Activated CD4-positive, CD25-positive, alpha-beta regulatory T cell (primary cell): ENCODE data around the gene CAPZB.

Experiments
- DNase-seq, 4 experiments: peaks; one replicate each; lab custom pipeline; 2025; lab: John Stamatoyannopoulos, UW

CAPZB gene

DNA sequence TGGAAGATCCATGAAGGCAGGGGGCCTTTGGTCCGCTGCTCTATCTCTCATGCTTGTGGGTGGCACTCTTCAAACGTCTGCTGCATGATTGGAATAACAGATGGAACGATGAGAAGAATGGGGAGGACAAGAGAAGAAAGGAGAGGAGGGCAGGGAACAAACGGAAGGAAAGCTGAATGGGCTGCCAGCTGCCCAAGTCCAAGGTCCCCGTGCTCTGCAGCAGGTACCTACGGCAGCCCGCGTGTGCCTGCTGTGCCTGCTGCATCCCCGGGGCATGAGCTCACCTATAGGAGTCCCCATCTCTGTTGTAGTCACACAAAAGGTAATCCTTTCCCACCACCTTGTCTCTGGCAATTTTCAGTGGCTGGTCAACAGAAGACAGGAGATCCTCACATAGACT, 100.1 kb downstream of the CAPZB start:
- no peak for DNase-seq

DNA sequence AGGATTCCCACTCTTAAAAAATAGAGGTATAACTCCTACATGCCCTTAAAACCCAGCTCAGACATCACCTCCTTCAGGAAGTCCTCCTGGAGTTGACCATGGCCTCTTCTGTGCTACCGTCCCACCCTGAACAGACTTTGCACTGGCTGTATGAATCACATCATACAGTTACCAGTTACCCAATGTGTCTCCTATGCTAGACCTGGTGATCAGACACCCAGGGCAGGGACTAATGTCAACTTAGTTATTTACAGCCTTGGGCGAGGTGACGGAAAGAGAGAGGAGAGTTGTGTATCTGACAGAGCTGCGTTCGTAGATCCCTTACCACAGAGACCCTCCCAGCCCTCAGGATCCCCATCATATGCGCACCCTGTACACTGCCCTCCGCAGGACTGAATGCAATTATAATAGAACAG, 100.6 kb downstream of the CAPZB start:
- DNase-seq = no peak

DNA sequence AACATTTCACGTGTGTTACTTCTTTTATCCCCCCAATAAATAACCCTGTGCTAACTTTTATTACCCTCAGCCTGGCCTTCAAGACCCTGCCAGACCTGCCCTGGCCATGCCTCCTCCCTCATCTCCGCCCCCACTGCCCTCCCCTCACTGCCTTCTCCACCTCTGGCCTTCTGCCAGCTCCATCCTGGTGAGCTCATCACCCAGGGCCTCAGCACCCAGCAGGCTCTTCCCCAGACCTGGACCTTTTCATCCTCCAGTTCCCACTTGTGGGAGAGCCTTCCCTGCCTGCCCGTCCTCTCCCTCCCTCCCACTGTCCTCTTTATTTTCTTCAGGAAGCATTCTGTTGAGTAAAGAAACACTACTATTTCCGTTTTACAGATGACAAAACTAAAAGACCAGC, 101.2 kb downstream of the CAPZB start:
- DNase-seq = no peak

DNA sequence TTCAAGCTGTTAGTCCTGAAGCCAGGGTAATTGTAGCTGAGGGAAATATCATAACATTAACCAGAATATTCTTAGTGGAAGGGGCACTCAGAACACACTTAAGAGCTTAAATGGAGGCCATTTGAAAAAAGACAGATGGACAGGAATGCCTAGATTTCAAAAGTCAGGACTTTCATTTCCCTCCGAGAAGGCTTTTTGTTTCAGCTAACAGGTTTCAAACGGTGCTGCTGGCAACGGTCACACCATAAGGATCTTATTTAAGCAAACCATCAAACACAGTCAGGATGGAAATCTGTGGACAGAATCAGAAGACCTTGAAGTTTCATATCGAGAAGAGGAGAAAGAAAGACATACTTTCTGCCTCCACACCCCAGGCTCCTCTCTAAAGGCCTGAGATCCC, 103.1 kb downstream of the CAPZB start:
- no peak for DNase-seq

DNA sequence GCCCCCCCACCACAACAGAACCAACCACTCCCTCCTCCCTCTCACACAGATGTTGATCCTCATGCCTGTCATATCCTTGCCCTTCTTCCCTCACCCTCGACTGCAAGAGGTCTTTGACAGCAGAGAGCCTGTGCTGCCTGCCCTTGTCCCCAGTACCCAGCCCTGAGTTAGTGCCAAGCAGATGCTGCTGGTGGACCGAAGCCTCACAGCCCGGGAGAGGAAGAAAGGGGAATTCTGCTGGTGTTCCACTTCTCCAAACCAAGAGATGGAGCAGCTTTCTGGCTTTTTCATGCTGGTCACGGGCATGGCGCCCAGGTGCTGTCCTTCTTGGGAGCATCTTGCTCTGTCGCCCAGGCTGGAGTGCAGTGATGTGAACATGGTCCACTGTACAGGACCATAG, 104.1 kb downstream of the CAPZB start:
- no peak for DNase-seq

DNA sequence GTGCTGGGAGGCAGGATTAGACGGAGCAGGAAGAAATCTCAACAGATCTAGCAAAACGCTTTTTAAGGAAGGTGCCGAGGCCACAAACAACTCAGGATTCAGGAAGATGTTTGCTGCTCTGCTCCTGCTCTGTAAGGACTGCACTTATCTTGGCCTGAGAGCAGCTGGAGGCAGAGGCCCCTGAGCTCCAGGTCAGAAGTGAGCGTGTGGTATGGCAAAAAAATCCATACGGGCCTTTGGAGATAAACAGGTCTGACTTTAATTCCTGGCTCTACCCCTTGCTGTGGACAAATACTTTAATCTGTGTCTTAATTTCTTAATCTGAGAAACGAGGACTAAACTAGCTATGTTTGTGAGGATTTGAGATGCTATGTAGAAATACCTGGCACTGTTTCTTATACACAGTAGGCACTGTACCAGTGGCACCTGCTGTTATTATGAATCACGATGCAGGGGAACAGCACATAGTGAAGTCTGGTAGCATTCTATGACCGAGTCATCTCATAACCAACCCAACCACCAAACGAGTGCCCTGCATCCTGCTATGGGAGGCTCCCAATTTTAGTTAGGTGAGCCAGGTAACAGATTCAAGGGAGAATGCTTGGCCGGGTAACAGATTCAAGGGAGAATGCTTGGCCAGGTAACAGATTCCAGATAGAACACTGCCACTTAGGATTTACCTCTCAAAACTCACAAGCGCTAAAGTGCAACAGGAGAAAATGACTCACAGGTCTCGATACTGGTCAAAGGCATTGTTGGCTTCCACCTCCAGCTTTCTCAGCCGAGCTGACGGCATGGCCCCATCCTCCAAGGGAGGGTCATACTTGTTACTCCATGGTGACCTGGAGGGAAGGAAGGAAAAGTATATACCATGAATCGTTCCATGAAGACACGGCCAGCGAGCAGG, 107.3 kb downstream of the CAPZB start:
- DNase-seq = no peak

DNA sequence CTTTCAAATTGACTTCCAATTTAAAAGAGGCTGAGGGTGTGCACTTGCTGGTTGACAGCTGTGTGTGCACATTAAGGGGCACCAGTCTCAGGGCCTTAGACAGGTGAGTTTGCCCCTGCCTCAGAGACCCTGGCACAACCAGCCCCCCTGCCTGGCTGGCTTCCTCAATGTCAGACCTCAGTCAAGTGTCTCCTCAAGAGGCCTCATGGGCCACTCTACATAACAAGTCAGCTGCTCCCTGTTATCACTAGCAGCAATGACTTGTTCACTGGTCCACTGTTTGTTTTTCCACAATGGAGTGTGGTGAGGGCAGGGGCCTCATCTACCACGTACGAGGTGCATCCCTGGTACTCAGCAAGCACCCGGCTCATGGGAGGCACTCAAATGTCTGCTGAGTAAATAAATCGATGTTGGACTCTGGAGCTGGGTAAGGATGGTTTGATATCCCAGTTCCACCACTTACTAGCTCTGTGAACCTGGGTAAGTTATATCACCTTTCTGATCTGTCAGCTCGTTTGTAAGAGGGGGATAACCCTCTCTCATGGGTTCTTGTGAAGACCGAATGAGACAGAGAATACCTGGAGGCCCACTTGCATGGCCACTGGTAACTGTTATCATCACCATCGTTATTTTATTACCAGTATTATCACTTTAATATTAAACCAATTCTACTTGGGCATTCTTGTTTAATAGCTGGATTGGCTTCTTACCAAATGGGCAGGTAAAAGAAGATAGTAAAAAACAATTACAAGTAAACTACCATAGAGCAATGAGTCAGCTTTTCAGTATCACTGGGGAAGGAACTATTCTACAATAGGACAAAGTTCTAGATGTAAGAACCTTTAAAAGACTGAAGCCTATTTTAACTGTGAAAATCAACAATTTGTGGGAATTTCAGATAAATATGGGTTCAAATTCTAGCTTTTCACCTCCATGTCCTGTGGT, 108.6 kb downstream of the CAPZB start:
- no peak for DNase-seq

DNA sequence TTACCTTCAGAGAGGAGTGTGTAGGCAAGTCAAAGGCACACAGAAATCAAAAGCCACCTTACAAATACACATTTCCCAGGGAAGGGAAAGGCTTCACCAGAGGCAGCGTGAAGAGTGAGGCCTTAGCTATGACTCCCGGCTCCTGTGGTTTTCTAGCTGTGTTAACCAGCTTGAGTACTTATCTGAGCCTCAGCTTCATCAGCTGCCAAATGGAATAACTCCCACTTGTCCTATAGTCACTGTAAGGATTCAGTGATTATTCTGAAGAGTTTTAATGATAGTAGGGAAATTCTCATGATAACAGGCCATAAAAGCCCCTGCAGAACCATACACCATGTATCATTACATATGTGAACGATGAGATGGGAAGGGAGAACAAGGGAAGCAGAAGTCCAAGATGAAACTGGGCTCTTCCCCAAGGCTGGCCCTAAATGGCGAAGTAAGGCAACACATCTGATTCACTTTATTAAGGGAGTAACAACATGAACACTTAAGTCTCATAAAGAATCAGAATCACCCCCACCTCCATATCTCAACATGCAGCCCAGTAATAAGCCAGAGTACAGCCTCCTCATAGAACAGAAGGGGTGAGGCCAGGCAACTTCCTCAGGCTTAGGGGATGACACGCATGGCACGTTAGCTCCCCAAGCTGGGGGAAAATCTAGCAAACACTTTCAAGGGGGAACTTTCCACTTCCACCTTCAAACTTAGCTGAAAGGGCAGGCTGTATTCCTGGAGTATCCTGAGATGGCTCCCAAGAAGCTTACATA, 109.5 kb downstream of the CAPZB start:
- DNase-seq = no peak

DNA sequence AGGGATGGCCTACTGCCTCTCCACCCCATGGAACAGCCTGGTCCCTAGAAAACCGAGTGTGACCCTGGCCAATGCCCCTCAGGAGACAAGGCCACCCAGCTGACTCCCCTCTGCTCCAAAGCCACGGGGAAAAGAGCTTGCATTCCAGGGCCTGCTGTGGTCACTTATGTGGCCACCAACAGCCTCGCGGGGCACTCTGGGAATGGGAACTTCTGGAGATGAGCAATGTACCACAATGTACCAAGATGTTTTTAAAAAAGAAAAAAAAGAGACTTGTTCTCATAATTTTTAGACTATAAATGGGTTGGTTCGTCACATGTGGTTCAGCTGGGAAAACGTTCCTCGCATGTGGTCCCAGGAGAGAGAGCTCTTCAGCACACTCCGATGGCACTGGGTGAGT, 110.4 kb downstream of the CAPZB start:
- DNase-seq = no peak

DNA sequence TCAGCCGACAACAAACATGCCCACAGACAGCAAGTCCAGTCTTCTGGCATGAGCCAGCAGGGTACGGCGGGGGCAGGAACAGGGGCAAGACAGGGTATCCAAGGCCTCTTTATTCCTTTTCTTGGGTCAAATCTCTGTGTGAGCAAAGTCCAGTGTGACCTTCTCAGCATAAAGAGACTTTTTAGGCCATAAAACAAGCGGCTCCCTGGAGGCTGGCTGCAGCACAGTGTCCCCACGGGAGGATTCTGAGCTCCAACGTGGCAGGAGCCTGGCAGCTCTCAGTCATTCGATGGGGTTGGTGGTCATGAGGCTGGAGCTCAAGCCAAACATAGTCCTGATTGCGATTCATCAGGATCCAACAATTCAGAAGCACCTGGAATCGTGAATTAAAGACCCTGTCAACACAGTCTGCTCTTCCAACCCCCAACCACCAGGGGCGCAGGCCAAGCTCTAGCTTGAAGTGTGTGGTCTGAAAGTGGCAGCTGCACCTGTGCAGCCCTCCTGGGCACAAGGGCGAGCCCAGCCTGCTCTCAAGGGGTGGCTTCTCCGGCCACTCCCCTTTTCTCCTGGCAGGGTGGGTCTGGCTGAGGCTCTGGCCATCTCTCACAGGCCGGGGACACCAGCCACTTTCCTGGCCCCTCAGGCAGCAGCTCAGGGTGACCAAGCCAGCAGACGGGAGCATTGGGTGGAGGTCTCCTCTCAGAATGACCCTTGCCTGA, 111.1 kb downstream of the CAPZB start:
- DNase-seq = no peak

DNA sequence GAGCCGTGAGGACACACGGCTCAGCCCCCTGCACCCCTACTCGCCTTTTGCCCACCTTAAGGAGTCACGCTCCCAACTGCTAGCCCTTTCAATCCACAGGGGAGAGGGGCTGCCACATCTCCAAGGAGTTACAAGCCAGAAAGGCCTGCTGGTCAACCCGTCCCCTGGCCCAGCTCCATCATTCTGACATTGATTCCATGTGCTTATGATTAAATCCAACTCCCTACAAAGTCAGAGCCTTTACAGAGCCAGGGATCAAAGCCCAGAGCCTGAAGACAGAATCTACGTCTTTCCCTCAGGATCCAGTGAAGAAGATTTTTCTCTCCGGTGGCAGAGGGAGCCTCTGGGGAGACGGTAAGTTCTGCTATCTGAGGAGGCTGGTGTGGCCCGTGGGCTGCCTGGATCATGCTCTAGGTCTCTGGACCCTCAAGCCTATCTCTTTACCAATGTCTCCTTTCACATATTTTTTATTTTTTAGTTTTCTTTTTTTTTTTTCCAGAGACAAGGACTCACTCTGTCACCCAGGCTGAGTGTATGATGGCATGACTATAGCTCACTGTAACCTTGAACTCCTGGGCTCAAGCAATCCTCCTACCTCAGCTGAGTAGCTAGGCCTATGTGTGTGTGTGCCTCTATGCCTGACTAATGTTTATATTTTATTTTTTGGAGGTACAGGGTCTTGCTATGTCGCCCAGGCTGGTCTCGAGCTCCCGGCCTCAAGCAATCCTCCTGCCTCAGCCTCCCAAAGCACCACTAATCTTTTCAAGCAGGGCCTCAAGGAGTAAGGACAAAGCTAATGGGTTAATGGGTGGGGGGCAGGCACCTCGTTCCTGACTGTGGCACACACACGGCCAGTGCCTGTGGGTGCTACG, 111.9 kb downstream of the CAPZB start:
- DNase-seq = no peak

DNA sequence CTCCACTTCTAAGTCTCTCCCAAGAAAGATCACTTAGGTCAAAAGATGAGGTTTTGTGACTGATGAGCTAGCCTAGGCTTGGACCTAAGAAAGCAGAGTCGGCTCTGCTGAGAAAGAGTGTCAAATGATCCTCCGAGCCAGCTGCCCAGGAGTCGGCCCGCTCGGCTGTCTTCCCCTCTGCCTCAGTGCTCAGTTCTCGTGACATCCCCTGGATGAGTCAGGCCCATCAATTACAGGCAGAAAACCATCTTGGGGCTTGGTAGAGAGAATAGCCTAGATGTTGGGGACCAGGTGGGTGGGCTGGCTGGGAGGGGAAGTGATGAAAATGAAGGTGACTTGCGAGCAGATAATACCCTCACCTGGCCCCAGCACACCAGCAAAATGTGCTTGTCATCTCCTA, 112.7 kb downstream of the CAPZB start:
- DNase-seq = no peak

DNA sequence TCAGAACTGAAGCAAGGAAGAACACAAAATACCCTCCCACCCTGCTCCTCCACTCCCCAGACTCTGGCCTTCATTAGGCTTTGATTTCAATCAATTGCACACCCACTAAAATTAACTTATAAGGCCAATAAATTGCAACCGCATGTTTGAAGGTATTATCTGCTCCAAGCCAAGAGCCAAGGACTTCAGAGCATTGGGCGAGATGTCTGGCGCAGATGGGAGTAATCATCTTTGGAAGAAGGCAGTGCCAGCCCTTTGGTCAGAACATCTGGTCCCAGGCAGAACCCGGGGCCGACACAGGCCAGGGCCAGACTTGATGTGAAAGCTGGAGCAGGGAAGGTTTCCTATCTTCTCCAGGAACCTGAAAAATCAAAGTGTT, 113.2 kb downstream of the CAPZB start:
- no peak for DNase-seq

DNA sequence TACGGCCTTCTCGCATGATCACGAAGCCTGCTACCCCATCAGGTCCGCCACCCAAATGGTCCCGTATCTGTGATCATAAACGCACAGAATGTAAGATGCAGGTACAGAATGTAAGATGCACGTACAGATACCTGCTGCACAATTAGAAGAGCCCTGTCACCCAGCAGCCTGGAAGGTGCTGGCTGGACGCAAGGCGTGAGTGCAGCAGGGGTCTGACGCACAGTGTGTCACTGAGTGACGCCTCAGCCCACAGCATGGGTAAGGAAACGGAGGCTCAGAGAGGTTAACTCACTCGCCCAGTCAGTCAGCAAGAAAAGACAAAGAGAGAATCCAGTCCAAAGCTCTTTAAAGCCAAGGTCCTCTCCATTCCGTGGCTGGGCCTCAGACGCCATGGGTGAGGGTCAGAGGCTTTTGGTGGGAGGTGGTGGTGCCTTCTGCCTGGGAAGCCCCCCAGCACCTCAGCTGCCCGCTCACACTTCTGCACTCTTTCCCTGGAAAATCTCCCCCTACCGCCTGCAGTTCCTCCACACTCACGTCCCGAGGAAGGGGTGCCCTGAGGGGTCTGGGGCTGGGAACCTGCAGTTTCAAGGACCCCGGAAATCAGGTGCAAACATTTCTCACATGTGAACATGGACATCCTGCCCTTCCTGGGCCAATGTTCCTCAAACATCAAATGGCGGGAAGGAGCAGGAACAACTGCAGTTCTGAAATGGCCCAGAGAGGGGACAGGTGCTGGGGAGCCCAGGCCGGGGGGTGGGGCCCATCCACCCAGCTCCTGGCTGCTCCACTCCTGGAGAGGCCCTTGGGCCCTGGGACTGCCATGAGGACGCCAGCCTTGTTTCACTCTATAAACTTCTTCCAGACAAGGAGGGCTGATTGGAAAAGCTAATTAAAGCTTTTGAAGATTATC, 113.9 kb downstream of the CAPZB start:
- no peak for DNase-seq

DNA sequence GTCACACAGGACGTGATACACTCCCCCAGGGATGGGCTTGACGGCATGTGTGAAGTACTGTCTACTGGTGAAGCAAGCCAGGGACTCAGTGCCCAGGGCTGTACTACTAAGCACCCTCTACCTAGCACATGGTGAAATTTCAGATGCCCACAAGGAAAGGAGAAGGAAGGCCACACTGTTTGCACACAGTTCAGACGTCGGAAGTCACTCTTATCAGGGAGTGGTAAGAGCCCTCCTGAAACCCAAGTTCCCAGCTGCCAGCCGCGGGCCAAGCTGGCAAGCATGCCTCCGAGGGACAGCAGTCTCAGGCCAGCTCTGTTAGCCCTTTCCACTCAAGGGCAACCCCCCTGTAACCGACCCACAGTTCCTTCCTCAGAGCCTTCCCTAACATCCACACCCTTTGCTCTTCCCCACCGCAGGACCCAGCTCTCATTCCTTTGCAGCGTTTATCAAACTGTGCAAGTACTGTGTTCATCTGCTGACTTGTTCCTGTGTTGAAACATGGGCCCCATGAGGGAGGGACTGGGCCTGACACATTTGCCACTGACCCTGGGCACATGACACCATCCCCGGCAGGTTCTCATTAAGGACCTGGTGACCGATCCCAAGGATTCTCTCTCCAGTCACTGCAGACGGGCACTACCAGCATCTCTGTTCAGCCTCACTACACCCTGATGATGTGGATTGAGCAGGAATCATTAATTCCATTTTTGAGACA, 114.7 kb downstream of the CAPZB start:
- DNase-seq = no peak

DNA sequence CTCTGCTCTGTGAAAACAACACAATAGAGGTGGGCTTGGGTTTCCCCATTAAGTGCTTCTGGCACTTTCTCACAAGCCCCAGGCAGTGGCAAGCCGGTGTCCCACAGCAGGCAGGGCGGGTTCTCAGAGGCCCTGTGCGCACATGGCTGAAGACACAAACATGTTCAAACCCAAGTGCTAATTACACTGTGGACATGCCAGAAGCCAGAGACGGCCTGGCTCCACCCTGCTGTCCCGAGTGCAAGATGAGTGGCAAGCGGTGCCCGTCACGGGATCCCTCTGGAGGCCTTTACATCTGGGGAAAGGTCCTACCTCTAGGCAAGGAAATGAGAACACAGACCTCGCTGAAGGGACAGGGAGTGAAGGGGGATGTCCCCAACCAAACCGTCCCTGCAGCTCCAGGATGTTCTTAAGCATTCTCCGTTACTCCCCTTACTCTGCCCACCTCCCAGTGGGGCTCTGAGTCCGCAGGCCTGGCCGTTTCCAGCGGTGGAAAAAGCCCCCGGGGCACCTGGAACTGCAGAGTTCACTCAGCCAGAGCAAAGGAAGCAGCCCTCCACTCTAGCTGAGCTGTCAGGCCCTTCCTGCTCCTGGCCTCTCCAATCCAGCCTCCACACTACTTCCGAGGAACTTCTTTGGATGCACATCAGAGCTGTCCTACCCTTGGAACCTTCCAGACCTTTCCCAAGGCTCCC, 115.8 kb downstream of the CAPZB start:
- DNase-seq = no peak

DNA sequence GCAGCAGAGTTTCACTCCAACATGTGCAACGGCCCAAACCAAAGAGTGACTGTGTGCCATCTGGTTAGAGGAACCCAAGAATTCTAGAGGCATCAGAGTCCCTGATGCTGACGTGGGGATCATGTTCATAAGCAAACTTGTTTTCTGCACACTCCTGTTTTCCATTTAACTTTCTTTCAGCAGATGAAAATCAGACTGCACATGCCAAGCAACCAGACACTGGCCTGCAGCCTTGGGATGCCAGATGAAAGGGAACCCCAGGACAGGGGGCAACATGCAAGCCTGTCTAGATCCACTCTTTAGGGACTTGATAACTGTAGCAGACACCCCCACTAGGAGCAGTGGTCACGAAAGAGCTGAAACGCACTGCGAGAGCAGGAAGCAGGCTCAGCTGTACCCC, 116.4 kb downstream of the CAPZB start:
- DNase-seq = no peak

DNA sequence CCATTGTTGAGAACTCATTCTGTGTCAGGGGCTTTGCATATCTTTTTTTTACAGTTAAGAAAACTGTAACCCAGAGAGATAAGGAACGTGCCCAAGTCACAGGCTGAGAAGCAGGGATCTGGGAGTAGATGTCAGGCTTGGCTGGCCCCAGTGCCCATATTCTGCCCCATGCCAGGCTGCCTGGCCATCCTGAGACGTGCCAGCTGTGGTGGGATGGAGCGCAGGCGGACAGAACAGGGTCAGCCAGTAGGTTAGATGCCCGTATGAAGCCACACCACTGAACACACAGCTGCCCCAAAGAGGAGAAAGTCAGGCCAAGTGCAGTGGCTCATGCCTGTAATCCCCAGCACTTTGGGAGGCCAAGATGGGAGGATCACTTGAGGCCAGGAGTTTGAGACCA, 117.3 kb downstream of the CAPZB start:
- no peak for DNase-seq
